Prostate gland (tissue), 2 donors: ENCODE results near the gene CRIM1.

Experiments
- CTCF ChIP-seq, 4 experiments: fragments of 200-600 bp in 2 of 4; fragments of 450-650 bp in 2 of 4; sonication (generic) in 2 of 4; IDR thresholded peaks; 1 replicate in 3 of 4; 2 replicates in 1 of 4; pipeline ENCODE4 v1.5.1; 2016 to 2019; ENCODE audit warnings: antibody characterized with exemption in 4 of 4, mild to moderate bottlenecking in 2 of 4, moderate library complexity in 2 of 4
- POLR2A ChIP-seq: fragments of 450-650 bp; IDR thresholded peaks from one replicate; pipeline ENCODE4 v1.6.1; 2016; ENCODE audit warnings: antibody characterized with exemption, mild to moderate bottlenecking
- POLR2AphosphoS5 ChIP-seq: sonication (generic); formaldehyde crosslinking; IDR thresholded peaks from one replicate; pipeline ENCODE4 v1.6.1; 2017; ENCODE audit warnings: antibody characterized with exemption

DNA sequence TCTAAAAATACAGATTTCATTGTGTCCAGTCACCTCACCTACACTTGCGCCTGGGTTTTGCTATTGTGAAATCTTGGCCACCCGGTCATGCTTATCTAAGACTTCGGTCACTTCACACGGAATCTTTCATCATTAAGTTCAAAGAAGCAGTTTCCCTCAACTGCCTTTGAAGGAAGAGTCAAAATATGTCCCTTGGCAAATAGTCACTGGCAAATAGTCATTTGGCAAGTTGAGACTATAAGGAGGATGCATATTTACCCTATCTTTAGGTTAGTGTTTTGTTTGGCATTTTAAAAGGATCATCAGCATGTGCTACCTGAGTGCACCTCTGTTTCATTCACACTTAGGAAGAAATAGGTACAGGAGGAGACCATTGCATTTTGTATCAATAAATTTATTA, 146.5 kb downstream of the CRIM1 start:
- TF ChIP-seq CTCF (IDR thresholded peaks at IDR 0.05) = no peak
- no peak for TF ChIP-seq POLR2AphosphoS5
- TF ChIP-seq POLR2A = no peak
